GM12872 (cell line): ENCODE results near the gene COX7A2L.

Experiments
- CTCF ChIP-seq: IDR thresholded peaks from 3 replicates; pipeline ENCODE4 v1.5.1; 2011; ENCODE audit warnings: low read depth, mild to moderate bottlenecking, low read length, moderate library complexity; ENCODE audit not compliant: insufficient read depth

The COX7A2L gene

DNA sequence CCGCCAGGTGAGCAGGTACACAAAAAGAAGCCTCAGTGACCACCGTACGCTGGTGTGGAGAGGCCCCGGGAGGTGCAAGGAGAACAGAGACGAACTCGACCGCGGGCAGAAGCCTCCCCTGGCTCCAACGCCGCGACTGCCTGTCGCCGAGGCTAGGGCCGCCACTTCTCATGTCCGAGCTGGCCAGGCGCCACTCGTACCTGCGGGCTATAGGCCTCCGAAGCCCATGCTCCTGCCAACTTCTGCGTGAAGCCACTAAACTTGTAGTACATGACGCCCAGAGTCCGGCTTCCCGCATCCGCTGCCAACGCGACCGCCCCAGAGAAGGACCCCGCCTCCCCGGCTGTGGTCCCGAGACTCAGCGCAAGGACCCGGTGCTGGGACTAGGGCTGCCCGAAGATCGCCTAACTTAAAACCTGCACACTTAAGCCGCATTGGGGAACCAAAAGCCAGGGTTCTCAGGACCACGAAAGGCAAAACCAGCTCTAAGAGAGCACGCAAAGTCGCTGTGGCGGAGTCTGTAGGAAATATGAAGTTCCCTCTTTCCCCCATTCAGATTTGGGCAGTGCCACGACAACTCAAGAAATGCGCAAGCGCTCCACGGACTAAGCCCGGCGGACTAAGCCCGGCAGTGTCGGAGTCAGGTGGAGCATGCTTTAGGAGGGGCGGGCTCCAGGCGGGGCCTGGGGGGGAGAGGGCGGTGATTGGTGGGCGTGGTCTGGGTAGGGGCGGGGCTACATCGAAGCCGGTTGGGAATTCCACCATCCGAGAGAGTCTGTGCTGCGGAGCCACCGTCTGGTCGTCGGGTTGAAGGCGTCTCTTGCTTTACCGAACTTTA lies at the start of gene COX7A2L:
Gene COX7A2L (minus strand): TSS at position 328 of the 838 bp plus-strand sequence. CDS start 56 bp downstream, at position 272.
- TF ChIP-seq CTCF = peak; percentile 26; the same call in 1 of the 3 replicates

GRCh38 chr2:42408009-42408408 lies 47.0 kb upstream of the COX7A2L start:
- TF ChIP-seq CTCF = no peak

GRCh38 chr2:42407476-42407875 lies 46.5 kb upstream of the COX7A2L start:
- TF ChIP-seq CTCF = no peak

DNA sequence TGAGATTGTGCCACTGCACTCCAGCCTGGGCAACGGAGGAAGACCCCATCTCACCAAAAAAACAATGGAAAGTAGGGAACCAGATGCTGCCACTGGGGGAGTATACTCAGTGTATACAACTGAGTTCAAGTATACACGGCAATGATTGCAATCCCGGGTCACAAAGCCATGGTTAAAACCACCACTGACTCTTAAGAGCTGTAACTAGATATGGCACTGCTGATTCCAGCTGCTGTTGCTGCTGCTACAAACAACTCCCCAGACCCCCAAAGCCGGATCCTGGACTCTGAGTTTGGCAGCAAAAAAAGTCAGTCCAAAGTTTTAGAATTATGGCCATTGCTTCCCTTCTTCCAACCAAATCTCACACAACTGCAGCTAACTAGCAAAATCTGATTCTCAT lies 43.7 kb upstream of the COX7A2L start:
- no peak for TF ChIP-seq CTCF

DNA sequence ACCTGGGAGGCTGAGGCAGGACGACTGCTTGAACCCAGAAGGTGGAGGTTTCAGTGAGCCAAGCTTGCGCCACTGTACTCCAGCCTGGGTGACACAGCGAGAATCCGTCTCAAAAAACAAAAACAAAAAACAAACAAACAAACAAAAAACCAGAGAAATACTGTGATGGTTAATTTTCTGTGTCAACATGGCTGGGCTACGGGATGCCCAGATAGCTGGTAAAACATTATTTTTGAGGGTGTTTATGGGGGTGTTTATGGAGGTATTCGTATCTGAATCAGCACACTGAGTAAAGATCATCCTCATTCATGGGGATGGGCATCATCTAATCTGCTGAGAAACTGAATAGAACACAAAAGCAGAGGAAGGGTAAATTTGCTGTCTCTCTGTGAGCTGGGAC lies 40.8 kb upstream of the COX7A2L start:
- TF ChIP-seq CTCF = no peak

GRCh38 chr2:42392191-42392590 lies 31.2 kb upstream of the COX7A2L start:
- TF ChIP-seq CTCF = no peak

GRCh38 chr2:42390401-42390969 lies 29.5 kb upstream of the COX7A2L start:
- TF ChIP-seq CTCF = no peak
